Islet of Langerhans (tissue), 1 donor: ENCODE results near the gene ATP1A1.

Experiments used
- FAIRE-seq: peaks from one replicate; lab custom pipeline; 2011; peaks lifted over from hg19 to GRCh38; lab: Jason Lieb, UNC

ATP1A1 gene

GRCh38 chr1:116391185-116391584 is 18.1 kb downstream of the ATP1A1 start:
- no peak for FAIRE-seq

DNA sequence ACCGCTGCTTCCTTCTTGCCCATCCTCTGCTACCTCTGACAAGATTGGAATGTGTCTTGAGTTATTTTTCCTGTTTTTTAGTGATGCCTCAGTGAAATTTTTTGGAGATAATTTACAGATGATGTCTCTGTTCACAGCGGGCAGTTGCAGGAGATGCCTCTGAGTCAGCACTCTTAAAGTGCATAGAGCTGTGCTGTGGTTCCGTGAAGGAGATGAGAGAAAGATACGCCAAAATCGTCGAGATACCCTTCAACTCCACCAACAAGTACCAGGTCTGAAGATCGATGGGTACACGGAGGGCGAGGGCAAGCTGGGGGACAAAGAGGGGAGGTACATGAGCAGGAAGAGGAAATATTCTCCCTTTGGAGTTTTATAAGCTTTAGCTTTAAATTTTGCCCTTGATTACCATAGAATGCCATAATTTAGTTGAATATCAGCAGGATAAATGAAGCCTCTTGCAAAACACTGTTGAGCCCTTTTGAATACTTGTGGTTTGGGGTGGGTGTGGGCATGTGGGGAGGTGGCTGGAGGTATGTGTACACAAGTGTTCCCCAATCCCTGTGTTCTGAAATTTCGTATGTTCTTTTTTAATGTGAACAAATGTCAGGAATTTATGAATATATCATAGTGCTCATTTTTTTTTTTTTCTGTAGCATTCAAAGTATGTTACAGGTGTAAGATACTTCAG is 19.8 kb downstream of the ATP1A1 start:
- no peak for FAIRE-seq

- FAIRE-seq, result no peak
Measured at GRCh38 chr1:116393792-116394191, 20.7 kb downstream of the ATP1A1 start.

DNA sequence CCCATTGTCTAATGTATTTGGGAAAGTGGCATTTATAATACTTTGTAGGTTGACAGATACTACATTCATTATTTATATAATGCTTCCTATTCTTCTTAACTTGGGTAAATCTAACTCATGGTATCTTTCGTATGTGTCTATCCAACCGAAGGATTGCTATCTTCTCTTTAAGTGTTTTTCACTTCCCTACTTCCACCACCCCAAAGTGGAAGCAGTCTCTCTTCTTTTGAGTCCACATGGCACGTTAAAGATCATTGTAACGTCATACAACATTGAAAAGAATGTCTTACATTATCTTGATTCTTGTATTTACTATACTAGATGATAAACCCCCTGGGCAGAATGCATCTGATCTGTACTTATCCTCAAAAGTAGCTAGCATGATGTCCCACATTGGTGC is 21.2 kb downstream of the ATP1A1 start:
- FAIRE-seq, result no peak

DNA sequence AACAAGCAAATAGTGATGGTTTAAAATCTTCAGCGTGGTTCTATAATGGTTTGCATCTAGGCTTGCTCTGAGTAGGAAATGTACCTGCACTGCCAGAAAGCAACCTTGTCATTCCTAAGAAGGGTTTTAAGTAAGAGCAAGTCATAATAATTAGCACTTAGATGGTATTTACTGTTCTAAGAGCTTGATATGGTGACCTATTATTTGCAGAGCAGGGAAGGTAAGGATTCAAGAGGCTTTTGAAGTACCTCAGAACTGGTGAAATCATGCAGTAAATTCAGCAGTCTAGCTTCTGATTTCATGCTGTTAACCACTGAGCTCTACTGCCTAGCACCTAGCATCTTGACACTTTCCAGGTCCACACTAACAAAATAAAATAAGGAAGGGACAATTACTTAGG is 23.7 kb downstream of the ATP1A1 start:
- no peak for FAIRE-seq

DNA sequence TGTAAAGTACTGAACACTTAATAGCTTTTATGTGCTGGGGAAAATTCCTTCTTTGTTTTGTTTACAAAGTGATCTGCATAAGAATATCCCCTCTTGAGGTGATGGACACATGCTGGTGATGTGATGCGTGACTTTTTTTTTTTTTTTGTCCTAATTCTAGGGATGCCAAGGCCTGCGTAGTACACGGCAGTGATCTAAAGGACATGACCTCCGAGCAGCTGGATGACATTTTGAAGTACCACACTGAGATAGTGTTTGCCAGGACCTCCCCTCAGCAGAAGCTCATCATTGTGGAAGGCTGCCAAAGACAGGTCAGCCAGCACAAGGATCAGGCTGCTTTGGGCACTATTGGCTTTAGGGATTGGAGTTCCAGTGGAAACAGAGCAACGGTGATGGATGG is 24.7 kb downstream of the ATP1A1 start:
- FAIRE-seq, result no peak

DNA sequence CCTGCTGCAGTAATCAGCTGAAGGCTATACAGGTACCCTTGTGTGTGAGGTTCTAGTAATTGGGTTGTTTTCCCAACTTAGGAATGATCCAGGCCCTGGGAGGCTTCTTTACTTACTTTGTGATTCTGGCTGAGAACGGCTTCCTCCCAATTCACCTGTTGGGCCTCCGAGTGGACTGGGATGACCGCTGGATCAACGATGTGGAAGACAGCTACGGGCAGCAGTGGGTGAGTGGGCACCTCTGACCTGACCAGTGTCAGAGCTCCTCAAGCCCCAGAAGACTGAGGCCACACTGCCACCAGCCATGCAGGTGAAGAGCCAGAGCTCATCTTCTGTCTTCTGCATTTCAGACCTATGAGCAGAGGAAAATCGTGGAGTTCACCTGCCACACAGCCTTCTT is 27.7 kb downstream of the ATP1A1 start:
- FAIRE-seq, result no peak

GRCh38 chr1:116401646-116402176 is 28.7 kb downstream of the ATP1A1 start:
- FAIRE-seq, result no peak

- no peak for FAIRE-seq
Measured at GRCh38 chr1:116402333-116402732, 29.3 kb downstream of the ATP1A1 start.

DNA sequence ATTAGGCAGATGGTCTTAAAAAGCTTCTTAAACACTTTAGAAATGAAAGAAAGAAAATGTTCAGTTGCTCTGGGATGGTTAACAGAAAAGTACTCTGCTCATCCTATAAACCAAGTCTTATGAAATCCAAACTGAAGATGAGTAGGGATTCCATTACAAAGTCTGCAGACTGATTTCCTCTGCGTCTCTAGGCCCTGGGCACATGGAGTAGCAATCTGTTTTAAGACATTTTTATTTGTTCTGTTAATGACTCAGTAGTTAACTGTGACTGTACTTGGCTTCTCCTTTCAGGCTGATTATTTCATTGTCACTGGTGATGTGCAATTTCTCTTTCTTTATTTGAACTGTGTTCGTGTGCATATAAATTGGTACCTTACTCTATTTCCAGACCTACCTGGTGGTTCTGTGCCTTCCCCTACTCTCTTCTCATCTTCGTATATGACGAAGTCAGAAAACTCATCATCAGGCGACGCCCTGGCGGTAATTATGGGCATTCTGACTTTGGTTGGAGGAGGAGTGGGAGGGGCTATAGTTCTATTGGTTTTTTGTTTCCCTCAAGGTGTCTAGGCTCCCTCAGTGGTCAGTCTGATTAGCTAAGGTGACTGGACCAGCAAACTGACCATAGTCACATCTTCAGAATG is 30.6 kb downstream of the ATP1A1 start:
- FAIRE-seq, result no peak

DNA sequence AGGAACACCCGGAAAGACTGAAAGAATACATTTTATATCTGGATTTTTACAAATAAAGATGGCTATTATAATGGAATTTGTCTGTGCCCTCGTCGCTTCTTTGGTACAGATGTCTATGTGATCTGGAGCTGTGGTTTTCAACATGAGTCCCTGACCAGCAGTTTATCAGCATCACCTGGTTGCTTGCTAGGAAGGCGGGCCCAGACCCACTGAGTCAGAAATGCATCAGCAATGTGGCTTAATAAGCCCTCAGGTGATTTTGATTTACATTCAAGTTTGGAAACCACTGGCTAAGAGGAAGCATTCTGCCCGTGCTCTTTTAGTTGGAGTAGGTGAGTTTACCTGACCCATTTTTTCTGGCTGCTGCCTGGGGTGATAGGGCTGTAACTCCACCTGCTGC is 31.7 kb downstream of the ATP1A1 start:
- FAIRE-seq, result no peak

GRCh38 chr1:116405241-116406135 is 32.4 kb downstream of the ATP1A1 start:
- no peak for FAIRE-seq

- no peak for FAIRE-seq
Measured at GRCh38 chr1:116407033-116407432, 34.0 kb downstream of the ATP1A1 start.

GRCh38 chr1:116408193-116408592 is 35.1 kb downstream of the ATP1A1 start:
- no peak for FAIRE-seq

DNA sequence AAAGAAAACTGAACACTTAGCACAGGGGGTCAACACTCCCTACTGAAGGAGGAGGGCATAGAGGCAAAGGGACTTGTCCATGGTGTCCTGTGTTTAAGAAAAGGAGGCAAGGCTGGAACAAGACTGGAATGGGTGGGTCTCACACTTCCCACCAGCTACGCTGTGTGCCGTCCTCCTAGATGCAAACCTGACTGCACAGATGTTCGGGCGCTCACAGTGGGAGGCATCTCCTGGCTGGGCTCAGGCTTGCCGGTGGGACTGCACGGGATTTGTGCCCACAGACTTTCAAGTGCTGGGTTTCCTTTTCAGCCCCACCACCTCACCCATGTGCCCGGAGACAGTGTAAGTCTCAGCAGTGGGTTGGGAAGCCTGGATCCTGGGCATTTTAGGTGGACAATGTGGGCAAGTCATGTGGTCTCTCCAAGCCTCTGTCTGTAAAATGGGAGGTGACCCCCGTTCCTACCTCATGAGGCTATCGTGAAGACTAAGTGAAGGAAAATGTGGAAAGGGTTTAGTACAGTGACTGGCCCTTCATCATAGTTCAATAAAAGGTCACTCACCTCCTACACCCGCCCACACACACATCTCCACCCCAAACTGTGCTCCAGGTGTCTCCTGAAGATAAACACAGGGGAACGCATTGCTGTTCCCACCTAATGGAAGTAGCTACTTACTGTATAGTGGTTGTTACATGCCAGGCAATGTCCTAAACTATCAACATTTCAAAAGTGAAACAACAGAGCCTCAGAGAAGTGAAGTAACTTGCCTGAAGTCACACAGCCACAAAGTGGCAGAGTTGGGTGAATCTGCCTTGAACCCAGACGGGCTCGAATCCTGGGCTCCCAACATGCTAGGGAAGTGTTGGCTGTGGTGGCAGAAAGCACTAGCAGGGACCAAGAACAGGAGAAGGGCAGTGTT is 36.0 kb downstream of the ATP1A1 start:
- FAIRE-seq, result no peak

DNA sequence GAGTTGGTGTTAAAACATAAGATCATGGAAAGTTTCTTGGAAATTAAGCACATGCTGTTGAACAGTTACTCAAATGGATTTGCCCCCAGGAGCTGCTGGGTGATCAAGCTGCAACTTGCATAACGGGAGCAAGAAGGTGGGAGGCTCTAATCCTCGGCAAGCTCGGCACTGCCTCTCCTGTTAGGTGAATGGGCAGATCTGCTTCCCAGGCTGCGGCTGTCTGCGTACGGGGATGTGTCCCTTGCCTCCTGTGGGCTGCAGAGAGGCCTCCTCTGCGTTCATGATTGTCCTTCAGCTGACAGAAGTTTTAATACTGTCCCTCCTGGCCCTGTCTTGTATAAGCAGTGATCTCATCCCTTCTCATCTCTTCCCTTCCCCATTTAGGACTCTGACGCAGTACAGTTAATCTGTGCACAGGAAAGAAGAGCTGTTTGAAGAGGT is 36.7 kb downstream of the ATP1A1 start:
- FAIRE-seq, result no peak

- no peak for FAIRE-seq
Measured at GRCh38 chr1:116411784-116412479, 38.9 kb downstream of the ATP1A1 start.

GRCh38 chr1:116412480-116412798 is 39.4 kb downstream of the ATP1A1 start:
- FAIRE-seq, result no peak

- no peak for FAIRE-seq
Measured at GRCh38 chr1:116412898-116413297, 39.9 kb downstream of the ATP1A1 start.

- no peak for FAIRE-seq
Measured at GRCh38 chr1:116413414-116413813, 40.4 kb downstream of the ATP1A1 start.

DNA sequence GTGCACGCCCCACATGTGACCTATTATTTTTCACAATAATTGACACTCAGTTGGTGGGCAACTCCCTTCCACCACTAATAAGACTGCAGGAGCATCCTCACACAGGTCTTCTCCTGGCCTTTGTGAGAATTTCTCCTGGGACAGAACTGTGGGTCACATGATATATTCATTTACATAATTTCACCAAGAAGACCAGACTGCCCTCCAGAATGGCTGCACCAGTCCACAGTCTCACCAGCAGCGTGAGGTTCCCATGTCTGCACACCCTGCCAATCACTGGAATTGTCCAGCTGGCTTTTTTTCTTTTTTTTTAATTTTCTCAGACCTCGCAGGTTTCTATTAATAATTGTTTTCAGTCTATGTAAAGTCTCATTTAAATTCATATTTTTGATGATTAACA is 41.3 kb downstream of the ATP1A1 start:
- no peak for FAIRE-seq
